NCI-H526 treated with DMSO at 0.1 percent for 48 hours (cell line): Measurements from ENCODE around the gene ST7L.

Source experiments
- DNase-seq: peaks from one replicate; lab custom pipeline; 2025; lab: John Stamatoyannopoulos, UW

The ST7L gene

DNA sequence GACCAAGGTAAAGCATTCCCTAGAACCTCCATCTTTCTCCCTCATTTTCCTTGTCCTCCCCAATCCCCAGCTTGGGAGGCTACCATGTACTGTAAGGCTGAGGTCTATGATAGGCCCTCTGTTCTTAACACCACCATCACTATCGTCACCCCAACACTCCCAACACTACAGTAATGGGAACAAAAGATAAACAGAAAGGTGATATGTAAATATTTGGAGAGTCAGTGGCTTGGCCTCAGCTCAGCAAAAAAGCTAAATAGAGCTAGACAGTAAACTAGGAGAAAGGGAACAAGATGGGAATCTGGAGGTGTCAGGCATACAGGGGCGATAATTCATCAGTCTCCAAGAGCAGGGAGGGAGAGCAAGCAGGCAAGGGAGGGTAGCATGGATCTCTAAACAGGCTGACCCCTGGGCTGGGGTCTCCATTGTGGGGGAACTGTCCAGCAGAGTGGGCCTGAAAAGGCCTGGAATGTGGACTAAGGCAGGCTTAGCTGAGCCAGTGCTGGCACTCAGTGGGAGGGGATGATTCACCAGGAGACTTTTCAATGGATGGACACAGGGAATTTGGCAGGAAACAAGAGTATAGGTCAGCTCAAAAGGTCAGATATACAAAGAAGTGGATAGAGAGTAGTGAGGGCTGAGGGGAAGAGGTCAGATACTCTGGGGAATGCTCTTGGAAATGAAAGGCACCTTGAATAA lies 103.5 kb downstream of the ST7L start:
- DNase-seq = no peak

DNA sequence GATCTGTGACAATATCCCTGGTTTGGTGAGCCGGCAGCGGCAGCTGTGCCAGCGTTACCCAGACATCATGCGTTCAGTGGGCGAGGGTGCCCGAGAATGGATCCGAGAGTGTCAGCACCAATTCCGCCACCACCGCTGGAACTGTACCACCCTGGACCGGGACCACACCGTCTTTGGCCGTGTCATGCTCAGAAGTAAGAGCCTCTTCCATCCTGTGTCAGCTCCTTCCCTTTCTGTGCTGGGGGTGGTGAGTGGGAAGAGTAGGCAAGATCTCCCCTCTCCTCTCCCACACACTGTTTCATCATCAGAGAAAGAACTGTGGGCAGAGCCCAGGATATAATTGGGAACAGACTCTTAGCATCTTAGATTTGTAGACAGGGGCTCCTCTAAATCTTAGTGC lies 104.0 kb downstream of the ST7L start:
- DNase-seq = no peak

GRCh38 chr1:112513112-112513870 lies 105.7 kb downstream of the ST7L start:
- no peak for DNase-seq

GRCh38 chr1:112511897-112512296 lies 107.0 kb downstream of the ST7L start:
- no peak for DNase-seq

GRCh38 chr1:112510340-112510739 lies 108.6 kb downstream of the ST7L start:
- no peak for DNase-seq

- no peak for DNase-seq
These were observed 109.2 kb downstream of the ST7L start for GRCh38 chr1:112509660-112510178.

GRCh38 chr1:112509005-112509659 lies 109.8 kb downstream of the ST7L start:
- no peak for DNase-seq

DNA sequence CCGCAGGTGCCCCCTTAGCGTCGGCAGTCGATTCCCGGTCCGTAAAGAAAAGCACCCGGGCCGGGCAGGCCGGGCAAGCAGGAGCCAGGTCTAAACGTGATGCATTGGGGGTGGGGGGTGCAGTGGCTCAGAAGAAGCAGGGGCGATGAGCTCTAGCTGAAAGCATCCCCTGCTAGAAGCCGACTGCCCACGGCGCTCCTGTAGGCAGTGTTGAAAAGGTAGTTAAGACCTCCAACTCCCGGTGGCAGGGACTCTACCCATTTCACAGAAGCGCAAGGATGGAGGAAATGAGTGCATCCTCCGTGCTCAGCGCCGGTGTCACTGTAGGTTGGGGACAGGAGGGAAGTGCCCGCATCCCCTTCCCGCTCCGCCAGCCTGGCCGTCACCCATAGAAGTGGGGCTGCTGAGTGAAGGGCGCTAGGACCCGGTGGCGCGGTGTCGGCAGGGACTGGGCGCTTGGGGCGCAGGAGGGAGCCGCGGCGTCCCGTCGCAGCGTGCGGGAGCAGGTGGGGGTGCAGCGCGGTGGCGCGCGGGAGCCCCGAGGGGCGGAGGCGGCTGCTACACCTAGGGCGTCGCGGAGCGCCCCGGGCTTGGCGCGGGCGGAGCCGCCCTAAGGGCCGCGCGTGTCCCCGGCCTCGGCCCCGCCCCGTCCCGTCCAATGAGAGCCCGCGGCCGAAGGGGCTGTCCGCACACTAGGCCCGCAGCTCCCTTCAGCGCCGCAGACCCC lies 110.5 kb downstream of the ST7L start, which contains the start of gene WNT2B:
TSS of gene WNT2B (plus strand) at position 688 of the 727 bp plus-strand sequence. CDS start 298 bp downstream, outside the sequence.
- DNase-seq = peak; percentile 30

DNA sequence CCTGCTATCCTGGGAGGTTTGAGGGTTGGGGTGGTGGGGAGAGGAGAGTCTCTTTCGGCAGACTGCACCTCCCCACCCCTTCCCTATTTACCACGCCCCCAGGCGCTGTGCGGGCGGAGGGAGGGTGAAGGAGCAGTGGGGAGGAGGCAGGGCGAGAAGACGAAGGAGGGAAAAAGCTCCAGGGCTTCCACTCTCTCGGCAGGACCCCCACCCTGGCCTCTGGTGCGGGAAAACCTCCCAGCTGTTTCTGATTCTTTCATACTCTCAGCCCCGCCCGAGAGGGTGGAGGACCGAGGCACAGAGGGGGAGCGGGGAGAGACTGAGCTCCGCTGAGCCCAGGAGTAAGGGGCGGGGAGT lies 111.0 kb downstream of the ST7L start:
- no peak for DNase-seq

DNA sequence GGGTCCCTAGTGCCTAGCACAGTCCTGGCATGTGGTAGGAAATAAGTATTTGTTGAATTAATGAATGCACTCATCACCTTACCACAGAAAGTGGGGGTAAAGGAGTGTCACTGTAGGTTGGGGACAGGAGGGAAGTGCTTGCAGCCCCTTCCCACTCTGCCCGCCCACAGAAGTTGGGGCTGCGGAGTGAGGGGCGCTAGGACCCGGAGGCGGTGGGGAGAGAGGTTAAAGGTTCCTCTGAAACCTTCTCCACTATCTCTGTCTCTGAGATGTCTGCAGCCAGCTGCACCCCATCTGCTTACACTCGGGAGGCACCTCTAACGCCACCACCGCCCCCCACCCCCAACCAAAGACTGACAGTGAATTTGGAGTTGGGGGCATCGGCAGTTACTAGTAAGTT lies 111.6 kb downstream of the ST7L start:
- no peak for DNase-seq

DNA sequence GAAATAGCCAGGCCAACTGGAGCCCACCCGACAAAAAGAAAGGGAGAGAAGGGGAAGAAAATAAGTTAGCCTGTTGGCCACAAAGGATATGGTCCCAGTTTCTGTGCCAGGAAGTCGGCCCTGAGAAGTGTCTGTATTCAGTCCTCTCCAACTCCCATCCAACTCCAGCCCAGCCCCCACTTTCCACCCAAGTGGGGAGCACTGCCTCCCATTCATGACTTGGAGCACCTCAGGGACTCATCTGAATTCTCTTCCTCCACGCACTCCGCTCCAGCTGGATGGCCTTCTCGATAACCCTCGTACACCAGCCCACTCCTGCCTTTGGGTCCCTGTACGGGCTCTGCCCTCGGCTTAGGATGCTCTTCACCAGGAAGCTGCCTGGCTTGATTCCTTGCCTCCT lies 112.2 kb downstream of the ST7L start:
- no peak for DNase-seq

GRCh38 chr1:112506306-112506705 lies 112.6 kb downstream of the ST7L start:
- DNase-seq = no peak

GRCh38 chr1:112505878-112506277 lies 113.1 kb downstream of the ST7L start:
- DNase-seq = no peak

GRCh38 chr1:112505400-112505785 lies 113.5 kb downstream of the ST7L start:
- no peak for DNase-seq

DNA sequence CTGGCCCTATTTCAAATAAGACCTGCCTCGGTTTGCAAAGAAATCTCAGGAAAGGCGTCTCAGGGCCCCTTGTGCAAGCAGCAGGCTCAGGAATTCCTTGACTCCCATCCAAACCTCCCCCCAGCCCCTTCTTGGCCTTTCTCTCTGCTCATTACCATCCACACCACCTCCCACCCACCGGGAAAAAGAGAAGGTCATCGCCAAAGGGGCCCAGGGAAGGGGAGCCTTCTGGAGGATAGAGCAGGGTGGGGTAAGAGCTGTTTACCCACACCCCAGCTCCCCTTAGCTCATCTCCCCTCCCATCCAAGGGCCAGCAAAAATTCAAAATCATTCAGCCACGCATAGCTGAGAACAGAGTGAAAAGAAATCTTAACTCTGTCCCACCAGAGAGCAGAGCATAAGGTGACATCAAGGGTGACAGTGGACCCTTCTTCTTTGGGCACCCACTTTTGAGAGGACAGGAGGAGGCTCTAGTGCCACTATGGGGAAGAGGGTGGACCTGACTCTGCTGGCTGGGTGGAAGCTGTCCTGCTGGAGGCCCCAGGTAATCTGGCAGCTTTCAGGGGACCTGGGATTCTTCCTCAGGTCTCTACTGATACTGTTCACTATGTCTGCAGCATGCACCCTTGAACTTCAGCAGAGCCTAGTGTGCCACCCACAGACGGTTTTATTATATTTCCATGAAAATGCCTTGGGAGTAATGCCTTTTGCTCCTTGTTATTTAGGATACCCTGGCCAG lies 114.1 kb downstream of the ST7L start:
- no peak for DNase-seq

- no peak for DNase-seq
These were observed 114.8 kb downstream of the ST7L start for GRCh38 chr1:112504001-112504660.

DNA sequence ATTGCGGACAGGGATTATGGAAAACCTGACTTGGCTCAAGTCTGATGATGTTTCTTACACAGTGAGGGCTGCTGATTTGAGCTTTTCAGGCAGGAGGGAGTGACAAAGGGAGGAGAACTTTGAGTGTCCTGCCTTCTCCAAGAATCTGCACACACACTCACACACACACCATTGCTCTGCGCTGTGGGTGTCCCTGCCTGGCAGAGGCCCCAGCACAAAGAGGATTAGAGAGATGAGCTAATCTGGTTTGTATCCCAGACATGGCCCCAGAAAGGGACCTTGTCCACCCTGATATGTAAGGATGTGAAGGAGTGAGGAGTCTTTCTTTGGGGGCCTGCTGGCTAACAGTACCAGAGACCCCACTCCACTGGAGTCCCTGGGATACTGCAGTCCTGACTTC lies 116.1 kb downstream of the ST7L start:
- no peak for DNase-seq

DNA sequence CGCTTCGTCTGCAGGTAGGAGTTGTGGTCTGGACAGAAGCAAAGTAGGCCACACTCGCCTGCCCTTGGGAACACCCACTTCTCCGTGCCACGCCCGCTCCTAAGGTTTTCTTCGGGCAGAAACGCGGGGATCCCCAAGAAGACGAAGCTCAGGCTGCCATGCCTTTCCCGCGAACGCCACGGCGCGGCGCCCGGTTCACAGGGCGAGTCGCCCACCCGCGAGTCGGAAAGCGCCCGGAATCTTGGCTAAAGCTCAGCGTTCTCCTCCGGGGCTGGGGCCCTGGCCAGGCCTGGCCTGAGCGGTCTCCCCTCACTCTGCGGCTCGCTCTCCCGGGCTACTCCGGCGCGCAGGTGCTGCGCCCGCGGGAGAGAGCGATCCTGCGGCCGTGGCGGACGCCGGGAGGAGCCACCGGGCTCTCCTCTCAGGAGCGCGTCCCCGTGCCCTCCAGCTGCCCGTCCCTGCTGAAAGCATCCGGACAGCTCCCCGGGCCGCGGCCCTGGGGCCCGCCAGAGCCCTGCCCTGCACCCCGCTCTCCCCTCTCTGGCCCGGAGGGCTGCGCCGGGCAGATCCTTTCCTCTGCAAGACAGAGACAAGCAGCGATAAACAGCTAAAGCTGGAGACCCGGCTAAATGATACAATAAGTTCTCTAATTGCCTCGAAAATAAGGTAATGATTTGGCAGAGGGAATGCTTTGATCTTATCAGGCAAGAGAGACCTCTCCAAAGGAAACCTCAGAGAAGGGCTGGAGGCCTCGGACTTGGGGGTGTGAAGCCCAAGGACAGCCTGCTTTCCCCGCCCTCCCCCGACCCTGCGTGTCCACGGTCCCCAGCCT lies 116.9 kb downstream of the ST7L start:
- DNase-seq = peak; percentile 37

- no peak for DNase-seq
These were observed 122.7 kb downstream of the ST7L start for GRCh38 chr1:112496290-112496689.

DNA sequence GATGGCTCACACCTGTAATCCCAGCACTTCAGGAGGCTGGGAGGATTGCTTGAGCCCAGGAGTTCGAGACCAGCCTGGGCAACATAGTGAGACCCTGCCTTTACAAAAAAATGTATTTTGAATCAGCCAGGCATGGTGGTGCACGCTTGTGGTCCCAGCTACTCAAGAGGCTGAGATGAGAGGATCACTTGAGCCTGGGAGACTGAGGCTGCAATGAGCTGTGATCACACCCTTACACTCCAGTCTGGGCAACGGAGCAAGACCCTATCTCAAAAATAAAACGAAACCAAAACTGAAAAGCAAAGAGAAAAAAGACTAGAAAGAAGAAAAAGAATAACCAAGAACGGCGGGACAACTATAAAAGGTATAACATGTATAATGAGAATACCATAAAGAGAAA lies 125.6 kb downstream of the ST7L start:
- no peak for DNase-seq
